Fibroblast of pulmonary artery (primary cell): ENCODE data around the gene DHRS4L2.
"Not testable (repeated sequence)": the region's sequence is repeated elsewhere in the genome, so short reads cannot be mapped to it uniquely, and the experiment has no call there.

ENCODE experiments used
- DNase-seq: peaks from one replicate; pipeline ENCODE4 v3.0.0-alpha.2; 2010; ENCODE audit warnings: low read depth
- H3K4me3 ChIP-seq: replicated peaks from 2 replicates; pipeline ENCODE4 v1.5.1; 2011; ENCODE audit warnings: low read depth, mild to moderate bottlenecking, control low read depth, low read length, moderate library complexity
- CTCF ChIP-seq: IDR thresholded peaks from 2 replicates; pipeline ENCODE4 v1.5.1; 2011; ENCODE audit warnings: mild to moderate bottlenecking, control low read depth, low read length, inconsistent platforms; ENCODE audit errors: missing control alignments

The DHRS4L2 gene

GRCh38 chr14:23981951-23982813 is 6.5 kb upstream of the DHRS4L2 start:
- DNase-seq, H3K4me3 ChIP-seq: not testable (repeated sequence)

- no peak for TF ChIP-seq CTCF
- no peak overlapping the region for H3K4me3 ChIP-seq
- peak; percentile 90 for DNase-seq
Observed at GRCh38 chr14:23984891-23985602, 3.7 kb upstream of the DHRS4L2 start.

GRCh38 chr14:23988223-23988606 is 514 bp upstream of the DHRS4L2 start:
- H3K4me3 ChIP-seq, DNase-seq: not testable (repeated sequence)

GRCh38 chr14:23989734-23990445 is 1.2 kb downstream of the DHRS4L2 start:
- DNase-seq, H3K4me3 ChIP-seq: not testable (repeated sequence)

- H3K4me3 ChIP-seq: not testable (repeated sequence)
- peak; percentile 21 for DNase-seq
Observed at GRCh38 chr14:23990961-23991360, 2.2 kb downstream of the DHRS4L2 start.

- DNase-seq, H3K4me3 ChIP-seq: not testable (repeated sequence)
Observed at GRCh38 chr14:23993042-23993441, 4.3 kb downstream of the DHRS4L2 start.

GRCh38 chr14:23996009-23996408 is 7.3 kb downstream of the DHRS4L2 start:
- DNase-seq, H3K4me3 ChIP-seq: not testable (repeated sequence)

- DNase-seq, H3K4me3 ChIP-seq: not testable (repeated sequence)
Observed at GRCh38 chr14:23996825-23997224, 8.1 kb downstream of the DHRS4L2 start.

- not testable (repeated sequence) for H3K4me3 ChIP-seq, DNase-seq
Observed at GRCh38 chr14:23999640-24000039, 10.9 kb downstream of the DHRS4L2 start.

- not testable (repeated sequence) for DNase-seq
Observed at GRCh38 chr14:24001078-24001477, 12.3 kb downstream of the DHRS4L2 start.

GRCh38 chr14:24001679-24002078 is 12.9 kb downstream of the DHRS4L2 start:
- DNase-seq, H3K4me3 ChIP-seq: not testable (repeated sequence)

More at GRCh38 chr14:24001078-24001477, 12.3 kb downstream of the DHRS4L2 start:
- H3K4me3 ChIP-seq: not testable (repeated sequence)

- H3K4me3 ChIP-seq: peak overlapping the region; percentile 29
- not testable (repeated sequence) for DNase-seq
Observed at GRCh38 chr14:24006471-24006816, 17.7 kb downstream of the DHRS4L2 start.

- peak; percentile 7 for DNase-seq
- H3K4me3 ChIP-seq: peak overlapping the region; percentile 29
Observed at GRCh38 chr14:24006817-24007652, 18.3 kb downstream of the DHRS4L2 start.
